A673 (cell line): ENCODE data around the gene KIFAP3.
"Not testable (repeated sequence)": the region's sequence is repeated elsewhere in the genome, so short reads cannot be mapped to it uniquely, and the experiment has no call there.

Experiments used
- CTCF ChIP-seq: fragments of 300-800, 200-600 bp; sonication (generic); conservative IDR thresholded peaks from 2 replicates; pipeline ENCODE4 v1.5.1; 2017; ENCODE audit warnings: low read depth, mild to moderate bottlenecking, antibody characterized with exemption, low read length, moderate library complexity, mixed read lengths
- EZH2 ChIP-seq: fragments of 200-600 bp; sonication (generic); IDR thresholded peaks from 2 replicates; pipeline ENCODE4 v1.6.1; 2017; ENCODE audit warnings: borderline replicate concordance, low read depth, mild to moderate bottlenecking, mixed read lengths, antibody characterized with exemption, low read length; ENCODE audit not compliant: poor library complexity, severe bottlenecking

- not testable (repeated sequence) for TF ChIP-seq CTCF, EZH2
Measured at GRCh38 chr1:170113140-170113539, 38.6 kb upstream of the KIFAP3 start.
